ENCODE data around the gene MRTFB.

The MRTFB gene

DNA sequence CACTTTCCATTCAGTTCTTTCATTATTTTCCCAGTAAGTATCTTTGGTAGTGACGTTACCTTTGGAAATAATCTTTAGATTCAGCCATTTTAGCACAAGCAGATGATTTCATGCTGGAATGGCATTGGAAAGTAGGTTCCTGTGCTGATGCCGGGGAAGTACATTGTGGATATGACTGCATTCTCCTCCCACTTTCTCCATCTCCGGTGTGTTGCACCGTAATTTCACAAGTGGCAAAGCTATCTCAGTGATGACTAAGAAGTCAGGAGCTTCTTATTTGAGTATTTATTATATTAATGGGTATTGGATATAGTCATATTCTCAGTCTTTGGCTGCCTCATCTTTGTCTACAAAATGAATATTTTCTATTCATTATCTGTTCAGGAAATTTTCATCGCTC, 69.8 kb downstream of the MRTFB start:
- H3K27ac ChIP-seq, result no peak overlapping the region
- TF ChIP-seq CTCF (conservative IDR thresholded peaks at IDR 0.05), result no peak

DNA sequence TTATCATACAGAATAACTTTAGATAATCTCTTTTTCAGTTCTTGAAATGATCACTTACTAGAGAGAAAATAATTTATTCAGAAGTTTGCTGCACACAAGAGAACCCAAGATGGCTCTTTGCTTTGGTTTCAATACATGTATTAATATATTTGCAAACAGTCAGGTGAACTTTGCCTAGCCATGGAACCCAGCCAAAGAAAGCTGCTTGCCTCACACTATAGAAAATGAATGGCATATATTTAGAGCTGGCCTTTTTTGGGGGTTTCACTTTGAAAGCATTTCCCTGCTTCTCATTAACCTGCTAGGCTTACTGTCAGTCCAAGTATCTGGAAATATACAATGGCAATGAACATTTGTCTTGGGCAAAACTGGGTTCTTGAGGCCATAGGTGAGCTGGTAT, 75.3 kb downstream of the MRTFB start:
- TF ChIP-seq CTCF (conservative IDR thresholded peaks at IDR 0.05), result no peak
- H3K27ac ChIP-seq, result no peak overlapping the region

GRCh38 chr16:14148016-14148415, 76.9 kb downstream of the MRTFB start:
- no peak overlapping the region for H3K27ac ChIP-seq
- TF ChIP-seq CTCF (conservative IDR thresholded peaks at IDR 0.05), result no peak

- TF ChIP-seq CTCF (conservative IDR thresholded peaks at IDR 0.05), result no peak
- H3K27ac ChIP-seq, result no peak overlapping the region
These were observed 77.5 kb downstream of the MRTFB start for GRCh38 chr16:14148569-14148968.

DNA sequence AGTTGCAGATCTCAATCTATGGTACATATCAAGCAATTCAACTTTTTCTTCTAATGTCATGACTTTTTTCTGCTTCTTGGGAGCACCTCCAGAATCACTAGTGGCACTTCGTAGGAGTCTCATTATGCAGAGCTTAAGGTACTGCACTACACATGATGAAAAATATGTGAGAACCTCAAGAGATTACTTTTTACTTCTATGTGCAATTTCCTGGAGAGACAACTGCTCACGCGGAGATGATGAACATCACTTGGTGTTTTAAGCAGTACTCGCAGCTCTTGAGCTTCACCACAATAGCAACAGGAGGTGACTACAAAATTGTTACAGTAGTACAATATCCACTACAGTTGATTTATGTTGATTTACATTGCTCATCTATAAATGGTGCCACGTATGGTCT, 79.7 kb downstream of the MRTFB start:
- no peak overlapping the region for H3K27ac ChIP-seq

GRCh38 chr16:14151256-14152030, 80.3 kb downstream of the MRTFB start:
- no peak for TF ChIP-seq CTCF (conservative IDR thresholded peaks at IDR 0.05)
- no peak overlapping the region for H3K27ac ChIP-seq

More for the DNA sequence above, 79.7 kb downstream of the MRTFB start:
- no peak for TF ChIP-seq CTCF (conservative IDR thresholded peaks at IDR 0.05)

DNA sequence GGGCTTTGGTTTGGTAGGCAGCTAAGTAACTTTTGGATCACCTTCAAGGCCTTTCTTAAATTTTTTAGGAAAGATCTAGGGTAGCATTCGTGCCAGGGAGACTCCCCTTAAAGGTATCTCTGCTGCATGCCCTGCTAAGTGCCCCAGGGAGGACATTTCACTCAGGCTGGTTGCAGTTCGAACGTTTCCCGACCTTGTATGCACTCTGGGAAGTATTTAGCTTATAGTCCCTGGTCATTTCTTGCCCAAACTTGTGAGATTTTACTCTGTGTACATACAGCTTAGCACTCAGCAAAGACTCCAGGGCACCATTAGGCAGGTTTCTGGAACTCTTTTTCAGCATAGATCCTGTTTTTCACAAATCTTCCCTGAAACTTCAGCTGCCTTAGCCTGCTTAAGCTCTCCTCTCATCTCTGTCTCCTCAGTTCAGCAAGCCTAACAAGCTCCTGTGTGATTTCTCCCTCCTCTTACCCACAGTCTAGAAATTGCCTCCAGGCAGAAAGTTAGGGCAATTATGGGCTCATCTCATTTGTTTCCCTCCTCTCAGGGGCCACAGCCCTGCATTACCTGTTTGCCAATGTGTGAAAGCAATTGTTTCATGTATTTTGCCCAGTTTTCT, 84.6 kb downstream of the MRTFB start:
- no peak for TF ChIP-seq CTCF (conservative IDR thresholded peaks at IDR 0.05)
- no peak overlapping the region for H3K27ac ChIP-seq

Measured in VCaP (cell line).